Hepatocyte (in vitro differentiated cells): ENCODE data around the gene IGSF6.

ENCODE experiments used
- CTCF ChIP-seq: fragments of 200-600 bp; sonication (generic); IDR thresholded peaks from 2 replicates; pipeline ENCODE4 v1.5.1; 2016; ENCODE audit warnings: antibody characterized with exemption, mild to moderate bottlenecking; ENCODE audit not compliant: poor library complexity
- EZH2 ChIP-seq: fragments of 200-600 bp; sonication (generic); IDR thresholded peaks from 2 replicates; pipeline ENCODE4 v1.6.1; 2016; ENCODE audit warnings: antibody characterized with exemption, mild to moderate bottlenecking, borderline replicate concordance

GRCh38 chr16:21610766-21611165 lies 41.6 kb downstream of the IGSF6 start:
- no peak for TF ChIP-seq CTCF
- no peak for TF ChIP-seq EZH2
